GM23338 (cell line): ENCODE results near the gene RGL3. TPM values are rescaled to one million over a fixed set of nuclear protein-coding genes. Genes with fewer than 3 reads are reported as not detected.

Experiments
- ATAC-seq: fragments of 200-7000 bp; cut with Tn5 transposase; 3 replicates; pipeline ENCODE4 v1.9.1; 2020
- DNase-seq: peaks from one replicate; pipeline ENCODE4 v3.0.0-alpha.2; 2015; ENCODE audit warnings: low spot score
- H2AFZ ChIP-seq: fragments of 200-600 bp; sonication (generic); 2 replicates; pipeline ENCODE4 v1.8.0; 2016; ENCODE audit warnings: antibody characterized with exemption, mild to moderate bottlenecking, moderate library complexity
- H3F3A ChIP-seq: fragments of 200-600 bp; sonication (generic); replicated peaks from 2 replicates; pipeline ENCODE4 v1.8.0; 2017; ENCODE audit warnings: antibody characterized with exemption, mixed run types, low read depth
- H3K27ac ChIP-seq: fragments of 200-600 bp; sonication (generic); 2 replicates; pipeline ENCODE4 v1.6.1; 2016; ENCODE audit warnings: low read depth
- H3K27me3 ChIP-seq: fragments of 200-600 bp; sonication (generic); 2 replicates; pipeline ENCODE4 v1.8.0; 2016; ENCODE audit warnings: mild to moderate bottlenecking, mixed run types, moderate library complexity; ENCODE audit not compliant: insufficient read depth
- H3K36me3 ChIP-seq: fragments of 200-600 bp; sonication (generic); 2 replicates; pipeline ENCODE4 v1.8.0; 2016; ENCODE audit warnings: mild to moderate bottlenecking; ENCODE audit not compliant: insufficient read depth
- H3K4me1 ChIP-seq: fragments of 200-600 bp; sonication (generic); 2 replicates; pipeline ENCODE4 v1.8.0; 2016; ENCODE audit warnings: mild to moderate bottlenecking, moderate library complexity; ENCODE audit not compliant: insufficient read depth
- H3K4me2 ChIP-seq: fragments of 200-600 bp; sonication (generic); 2 replicates; pipeline ENCODE4 v1.7.1; 2017; ENCODE audit warnings: mixed run types
- H3K4me3 ChIP-seq: fragments of 200-600 bp; sonication (generic); 2 replicates; pipeline ENCODE4 v1.6.1; 2016; ENCODE audit warnings: mixed run types
- H3K79me2 ChIP-seq: fragments of 200-600 bp; sonication (generic); replicated peaks from 2 replicates; pipeline ENCODE4 v1.8.0; 2017; ENCODE audit warnings: mild to moderate bottlenecking; ENCODE audit not compliant: insufficient read depth
- H3K9me2 ChIP-seq: fragments of 200-600 bp; sonication (generic); 2 replicates; pipeline ENCODE4 v1.8.0; 2017; ENCODE audit not compliant: insufficient read depth
- H4K20me1 ChIP-seq: fragments of 200-600 bp; sonication (generic); replicated peaks from 2 replicates; pipeline ENCODE4 v1.8.0; 2017; ENCODE audit warnings: mild to moderate bottlenecking; ENCODE audit not compliant: insufficient read depth
- H3K27ac Mint-ChIP-seq: 2 replicates; pipeline ENCODE4 v1.8.0; 2020; ENCODE audit warnings: inconsistent platforms, mild to moderate bottlenecking, moderate library complexity, mixed read lengths
- H3K27me3 Mint-ChIP-seq: 3 replicates; pipeline ENCODE4 v1.8.0; 2022; ENCODE audit warnings: low read depth, mild to moderate bottlenecking, moderate library complexity, mixed read lengths, inconsistent platforms; ENCODE audit not compliant: insufficient read depth, poor library complexity
- H3K36me3 Mint-ChIP-seq: 3 replicates; pipeline ENCODE4 v1.8.0; 2021; ENCODE audit warnings: low read depth, mild to moderate bottlenecking, inconsistent platforms, moderate library complexity, mixed read lengths
- H3K4me1 Mint-ChIP-seq: 3 replicates; pipeline ENCODE4 v1.8.0; 2020; ENCODE audit warnings: mild to moderate bottlenecking, inconsistent platforms, mixed read lengths
- H3K4me3 Mint-ChIP-seq: 3 replicates; pipeline ENCODE4 v1.8.0; 2021; ENCODE audit warnings: moderate library complexity, mild to moderate bottlenecking, inconsistent platforms, mixed read lengths
- H3K9me3 Mint-ChIP-seq: 3 replicates; pipeline ENCODE4 v1.8.0; 2020; ENCODE audit warnings: moderate library complexity, mild to moderate bottlenecking, inconsistent platforms, mixed read lengths
- ETS1 ChIP-seq: IDR thresholded peaks from 2 replicates; pipeline ENCODE4 v1.6.1; 2016; ENCODE audit warnings: antibody characterized with exemption
- EZH2 ChIP-seq: fragments of 200-600 bp; sonication (generic); IDR thresholded peaks from one replicate; pipeline ENCODE4 v1.8.0; 2017; ENCODE audit warnings: antibody characterized with exemption, mild to moderate bottlenecking, low read depth; ENCODE audit not compliant: unreplicated experiment
- EZH2phosphoT487 ChIP-seq: fragments of 200-600 bp; sonication (generic); IDR thresholded peaks from one replicate; pipeline ENCODE4 v1.8.1; 2018; ENCODE audit warnings: antibody characterized with exemption; ENCODE audit not compliant: unreplicated experiment
- JUNB ChIP-seq: IDR thresholded peaks from one replicate; pipeline ENCODE4 v1.6.1; 2016; ENCODE audit warnings: antibody characterized with exemption; ENCODE audit not compliant: unreplicated experiment
- NANOG ChIP-seq: IDR thresholded peaks from 2 replicates; pipeline ENCODE4 v1.6.1; 2016; ENCODE audit warnings: antibody characterized with exemption, borderline replicate concordance
- POLR2AphosphoS5 ChIP-seq: IDR thresholded peaks from 2 replicates; pipeline ENCODE4 v1.6.1; 2016; ENCODE audit warnings: antibody characterized with exemption, low read depth
- REST ChIP-seq: IDR thresholded peaks from one replicate; pipeline ENCODE4 v1.6.1; 2018; ENCODE audit warnings: antibody characterized with exemption; ENCODE audit not compliant: unreplicated experiment
- ZNF114 ChIP-seq: fragments of 250-450 bp; sonication (Bioruptor Pico); IDR thresholded peaks from 2 replicates; pipeline ENCODE4 v1.5.0; 2020; ENCODE audit warnings: mild to moderate bottlenecking, moderate library complexity
- ZNF331 ChIP-seq: fragments of 250-450 bp; sonication (Bioruptor Pico); IDR thresholded peaks from 2 replicates; pipeline ENCODE4 v1.5.0; 2020; ENCODE audit warnings: low read depth, mild to moderate bottlenecking, moderate library complexity
- polyA plus RNA-seq: library from polyadenylated mRNA; unstranded; fragments of >200 nt; fragmentation: Nextera tagmentation; extraction: Ambion mirVana; gene quantifications from 2 replicates; pipeline ENCODE4 v1.2.1, GENCODE V29; 2016
- total RNA-seq: library from RNA; depleted of rRNA; stranded (reverse); fragments of >200 nt; shearing (Covaris generic); gene quantifications from 2 replicates; pipeline ENCODE4 v1.2.3, GENCODE V29; 2014
- TF ChIP-seq, protein P1 (sequence below), 2 experiments: fragments of 200-600 bp in 1 of 2; sonication (generic) in 1 of 2; conservative IDR thresholded peaks; 2 replicates each; pipeline versions ENCODE4 v1.5.1 to v1.6.1; 2016 to 2017; ENCODE audit warnings: antibody characterized with exemption in 2 of 2, low read depth in 2 of 2, mild to moderate bottlenecking in 2 of 2, moderate library complexity in 1 of 2

RGL3 gene
- total and polyA plus RNA-seq, 2 experiments from 2014 or later: 48.8 to 49.4 TPM

DNA sequence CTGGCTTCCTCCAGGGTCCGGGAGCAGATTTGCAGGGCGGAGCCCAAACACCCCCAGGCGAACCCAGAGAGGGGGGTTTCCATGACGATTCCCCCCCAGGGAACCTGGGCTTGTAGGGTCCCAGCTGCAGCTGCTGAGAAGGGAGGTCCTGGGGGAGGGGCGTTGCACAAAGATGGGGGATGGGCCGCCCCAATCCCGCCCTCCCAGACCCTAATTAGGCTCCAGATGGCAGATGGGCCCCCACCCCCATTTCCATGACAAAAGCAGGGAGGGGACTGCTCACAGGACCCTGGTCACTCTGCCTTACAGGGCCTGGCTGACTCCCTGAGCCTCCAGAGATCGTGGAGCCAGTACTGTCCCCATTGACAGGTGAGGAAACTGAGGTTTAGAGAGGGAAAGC lies 46.5 kb upstream of the RGL3 start (continued):
- TF ChIP-seq, protein P1, sequence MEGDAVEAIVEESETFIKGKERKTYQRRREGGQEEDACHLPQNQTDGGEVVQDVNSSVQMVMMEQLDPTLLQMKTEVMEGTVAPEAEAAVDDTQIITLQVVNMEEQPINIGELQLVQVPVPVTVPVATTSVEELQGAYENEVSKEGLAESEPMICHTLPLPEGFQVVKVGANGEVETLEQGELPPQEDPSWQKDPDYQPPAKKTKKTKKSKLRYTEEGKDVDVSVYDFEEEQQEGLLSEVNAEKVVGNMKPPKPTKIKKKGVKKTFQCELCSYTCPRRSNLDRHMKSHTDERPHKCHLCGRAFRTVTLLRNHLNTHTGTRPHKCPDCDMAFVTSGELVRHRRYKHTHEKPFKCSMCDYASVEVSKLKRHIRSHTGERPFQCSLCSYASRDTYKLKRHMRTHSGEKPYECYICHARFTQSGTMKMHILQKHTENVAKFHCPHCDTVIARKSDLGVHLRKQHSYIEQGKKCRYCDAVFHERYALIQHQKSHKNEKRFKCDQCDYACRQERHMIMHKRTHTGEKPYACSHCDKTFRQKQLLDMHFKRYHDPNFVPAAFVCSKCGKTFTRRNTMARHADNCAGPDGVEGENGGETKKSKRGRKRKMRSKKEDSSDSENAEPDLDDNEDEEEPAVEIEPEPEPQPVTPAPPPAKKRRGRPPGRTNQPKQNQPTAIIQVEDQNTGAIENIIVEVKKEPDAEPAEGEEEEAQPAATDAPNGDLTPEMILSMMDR (conservative IDR thresholded peaks at IDR 0.05; ENCODE audit: low read depth in 2 of 2): no peak
- no peak for TF ChIP-seq ZNF331 (CRISPR knock-in tag)
- no peak for TF ChIP-seq EZH2phosphoT487
- TF ChIP-seq EZH2: no peak
- TF ChIP-seq REST: no peak
- no peak for TF ChIP-seq ZNF114
- TF ChIP-seq NANOG: no peak
- no peak for TF ChIP-seq JUNB

DNA sequence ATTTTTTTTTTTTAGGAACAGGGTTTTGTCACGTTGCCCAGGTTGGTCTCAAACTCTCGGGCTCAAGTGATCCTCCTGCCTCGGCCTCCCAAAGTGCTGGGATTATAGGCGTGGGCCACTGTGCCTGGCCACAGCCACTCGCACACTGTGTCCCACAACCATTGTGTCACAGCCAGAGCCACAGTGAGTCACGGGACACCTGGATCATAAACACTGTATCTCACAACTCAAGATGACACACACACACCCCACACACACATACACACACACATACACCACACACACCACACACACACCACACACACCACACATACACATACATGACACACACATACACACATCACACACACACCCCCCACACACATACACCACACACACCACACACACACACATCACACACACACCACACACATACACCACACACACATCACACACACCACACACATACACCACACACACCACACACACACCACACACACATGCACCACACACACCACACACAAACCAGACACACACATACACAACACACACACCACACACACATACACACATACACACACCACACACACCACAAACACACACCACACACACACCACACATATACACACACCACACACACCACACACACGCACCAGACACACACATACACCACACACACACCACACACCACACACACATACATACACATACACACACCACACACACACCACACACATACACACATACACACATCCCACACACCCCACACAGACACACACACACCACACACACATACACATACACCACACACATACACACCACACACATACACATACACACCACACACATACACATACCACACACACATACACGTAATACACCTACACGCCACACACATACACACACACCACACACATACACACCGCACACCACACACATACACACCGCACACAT lies 45.5 kb upstream of the RGL3 start:
- Histone ChIP-seq H3K4me2 (0 out of 2 replicates have a peak overlapping the region, but pooled peaks have one; percentile 68), H3K9me2 (no peaks in the 10 kb centered on the region), H3K27me3 (no peaks in the 10 kb centered on the region), H2AFZ (no peak overlapping the region), H4K20me1 (no peaks in the 10 kb centered on the region), H3F3A (0 out of 2 replicates have a peak, but pooled peaks cover 5% of the 10 kb centered on the region), H3K36me3 (no peaks in the 10 kb centered on the region), H3K4me1 (peaks cover 11% of the 10 kb centered on the region; the same call in 1 of the 2 replicates), H3K27ac (no peak overlapping the region), H3K4me3 (no peak overlapping the region), H3K79me2 (no peaks in the 10 kb centered on the region)
- H3K27ac Mint-ChIP-seq: no peak overlapping the region
- H3K9me3 Mint-ChIP-seq: no peaks in the 10 kb centered on the region
- no peak overlapping the region for H3K4me3 Mint-ChIP-seq
- DNase-seq (no peak), ATAC-seq (no peak)
- H3K4me1 Mint-ChIP-seq: peaks cover 9% of the 10 kb centered on the region; the same call in 2 of the 3 replicates
- no peaks in the 10 kb centered on the region for H3K36me3 Mint-ChIP-seq
- H3K27me3 Mint-ChIP-seq: peaks cover 5% of the 10 kb centered on the region
- TF ChIP-seq POLR2AphosphoS5 (no peak), NANOG (no peak), ETS1 (no peak), REST (no peak)
